Left lung (tissue), 10 donors: ENCODE measurements around the gene CES3. TPM values are rescaled to one million over a fixed set of nuclear protein-coding genes. Genes with fewer than 3 reads are reported as not detected.
A peak's percentile ranks its signal among the peaks of the same experiment; 100 is the strongest.

Experiments used
- ATAC-seq: fragments of 200-7000 bp; cut with Tn5 transposase; one replicate; pipeline ENCODE4 v1.9.1; 2020; ENCODE audit warnings: moderate library complexity
- DNase-seq, 4 donors: peaks; one replicate each; pipeline ENCODE4 v3.0.0-alpha.2; 2013 to 2020
- H3K27ac ChIP-seq, 2 donors: fragments of 200-600 bp; sonication (generic) in 1 of 2; one replicate each; pipeline versions ENCODE4 v1.5.0 to v1.8.0; 2020 to 2021
- H3K27me3 ChIP-seq, 2 donors: fragments of 200-600 bp; sonication (generic) in 1 of 2; one replicate each; pipeline versions ENCODE4 v1.5.0 to v1.8.0; 2020 to 2021
- H3K36me3 ChIP-seq, 2 donors: fragments of 200-600 bp; sonication (generic) in 1 of 2; one replicate each; pipeline versions ENCODE4 v1.5.0 to v1.8.0; 2020 to 2021
- H3K4me1 ChIP-seq, 2 donors: fragments of 200-600 bp; one replicate each; pipeline ENCODE4 v1.8.0; 2021
- H3K4me3 ChIP-seq, 2 donors: fragments of 200-600 bp; sonication (generic) in 1 of 2; one replicate each; pipeline versions ENCODE4 v1.5.0 to v1.8.0; 2020 to 2021; ENCODE audit warnings: mild to moderate bottlenecking in 1 of 2
- H3K9me3 ChIP-seq, 2 donors: fragments of 200-600 bp; sonication (generic) in 1 of 2; one replicate each; pipeline versions ENCODE4 v1.5.0 to v1.8.0; 2020 to 2021
- CTCF ChIP-seq, 2 donors: fragments of 200-600 bp; sonication (generic) in 1 of 2; IDR thresholded peaks; one replicate each; pipeline versions ENCODE4 v1.5.0 to v1.8.0; 2021; ENCODE audit warnings: antibody characterized with exemption in 2 of 2
- intact Hi-C, 2 donors: fragments of 100-400 bp; cut with DNase I; formaldehyde crosslinking; loops; one replicate each; pipeline versions ENCODE4 v1.11.2 to v1.14.2; 2022
- polyA plus RNA-seq, 6 donors: library from polyadenylated mRNA; unstranded; fragments of 120-200 nt; gene quantifications; one replicate each; pipeline ENCODE4 v1.2.1, GENCODE V29; 2013; ENCODE audit not compliant: insufficient read length in 6 of 6
- total RNA-seq, 2 donors: library from RNA; stranded (reverse); fragmentation: NEBNext Ultra II Directional; extraction: Animal tissue kit (Norgen Biotek cat#: 25700); gene quantifications; one replicate each; pipeline ENCODE4 v1.2.1, GENCODE V29; 2021
- donor health status: DM: no; HTN: yes; CAD: no.
- donor health status: DM: no; HTN: no; CAD: no.

CES3 gene
- total and polyA plus RNA-seq, 8 donors: 0.79 to 5.3 (median 4.2) TPM

GRCh38 chr16:67013823-67014633 lies 53.0 kb downstream of the CES3 start:
- H3K9me3 ChIP-seq: no peaks in the 10 kb centered on the region
- peaks cover 0 to 38% of the 10 kb centered on the region in 2 donors for H3K27me3 ChIP-seq
- peak overlapping the region; percentile 33 for H3K27ac ChIP-seq
- peak; percentile 8 to 27 for TF ChIP-seq CTCF (IDR thresholded peaks at IDR 0.05)
- H3K4me1 ChIP-seq: peaks cover 5 to 17% of the 10 kb centered on the region in 2 donors
- H3K36me3 ChIP-seq: no peaks in the 10 kb centered on the region
- intact Hi-C loops: loop anchor here in 1 of 2 donors (10.0 kb wide), 1 partner anchor 141 kb away; the partner anchor contains the start of genes B3GNT9, FBXL8 and TRADD
- ATAC-seq (peak; percentile 60), DNase-seq (peak; percentile 63 to 92 (median 86))
- H3K4me3 ChIP-seq: peak overlapping the region; percentile 38 to 49

- DNase-seq (peak in 1 of 4 donors; percentile 4), ATAC-seq (no peak)
- H3K27me3 ChIP-seq: peaks cover 0 to 38% of the 10 kb centered on the region in 2 donors
- TF ChIP-seq CTCF (IDR thresholded peaks at IDR 0.05): no peak
- H3K4me3 ChIP-seq: peak overlapping the region; percentile 38 to 49
- H3K36me3 ChIP-seq: no peaks in the 10 kb centered on the region
- H3K9me3 ChIP-seq: no peaks in the 10 kb centered on the region
- peaks cover 5 to 17% of the 10 kb centered on the region in 2 donors for H3K4me1 ChIP-seq
- H3K27ac ChIP-seq: peak overlapping the region in 1 of 2 donors; percentile 33
- intact Hi-C loops: loop anchor here in 1 of 2 donors (10.0 kb wide), 1 partner anchor 140 kb away; the partner anchor contains the start of genes B3GNT9, FBXL8 and TRADD
Observed at GRCh38 chr16:67014634-67015312, 53.7 kb downstream of the CES3 start.

- no peak for ATAC-seq
- peaks cover 5 to 17% of the 10 kb centered on the region in 2 donors for H3K4me1 ChIP-seq
- H3K4me3 ChIP-seq: no peak overlapping the region
- peak in 1 of 4 donors; percentile 24 for DNase-seq
- H3K27me3 ChIP-seq: peaks cover 0 to 38% of the 10 kb centered on the region in 2 donors
- no peak for TF ChIP-seq CTCF (IDR thresholded peaks at IDR 0.05)
- H3K36me3 ChIP-seq: no peaks in the 10 kb centered on the region
- H3K27ac ChIP-seq: no peak overlapping the region
- intact Hi-C loops: loop anchor here in 1 of 2 donors (10.0 kb wide), 1 partner anchor 139 kb away; the partner anchor contains the start of genes B3GNT9, FBXL8 and TRADD
- H3K9me3 ChIP-seq: no peaks in the 10 kb centered on the region
Observed at GRCh38 chr16:67015313-67015731, 54.3 kb downstream of the CES3 start.

DNA sequence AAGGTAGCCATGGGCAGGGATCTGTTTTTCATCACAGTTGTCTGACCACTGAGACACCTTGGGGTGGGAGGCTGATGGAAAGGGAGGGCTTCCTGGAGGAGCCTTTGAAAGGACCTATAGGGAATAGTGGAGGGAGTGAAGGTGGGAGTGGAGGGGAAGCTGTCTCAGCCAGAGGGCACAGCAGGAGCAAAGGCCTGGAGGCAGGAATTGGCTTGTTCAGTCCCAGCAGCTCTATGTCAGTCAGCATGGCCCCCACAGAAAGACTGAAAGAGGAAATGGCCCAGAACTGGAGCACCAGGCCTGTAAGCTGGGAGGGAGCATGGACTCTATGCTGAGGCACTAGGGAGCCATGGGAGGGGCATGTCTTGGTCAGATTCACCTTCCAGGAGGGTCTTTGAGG lies 55.1 kb downstream of the CES3 start:
- intact Hi-C loops: loop anchor here in 1 of 2 donors (10.0 kb wide), 1 partner anchor 139 kb away; the partner anchor contains the start of genes B3GNT9, FBXL8 and TRADD
- Histone ChIP-seq H3K36me3 (no peaks in the 10 kb centered on the region), H3K9me3 (no peaks in the 10 kb centered on the region), H3K27me3 (peaks cover 0 to 38% of the 10 kb centered on the region in 2 donors), H3K27ac (no peak overlapping the region), H3K4me1 (peaks cover 5 to 17% of the 10 kb centered on the region in 2 donors), H3K4me3 (no peak overlapping the region)
- no peak for ATAC-seq
- peak in 1 of 4 donors; percentile 10 for DNase-seq
- TF ChIP-seq CTCF (IDR thresholded peaks at IDR 0.05): no peak
